HCT116 (cell line): ENCODE measurements around the gene TMEM129.

Experiments
- EZH2 ChIP-seq: fragments of 200-600 bp; sonication (generic); IDR thresholded peaks from 2 replicates; pipeline ENCODE4 v1.6.1; 2017; ENCODE audit warnings: antibody characterized with exemption, mixed run types
- EZH2phosphoT487 ChIP-seq: fragments of 200-600 bp; IDR thresholded peaks from 2 replicates; pipeline ENCODE4 v1.6.1; 2018; ENCODE audit warnings: antibody characterized with exemption, borderline replicate concordance
- POLR2A ChIP-seq: IDR thresholded peaks from 2 replicates; pipeline ENCODE4 v1.7.0; 2011; ENCODE audit warnings: borderline replicate concordance; ENCODE audit not compliant: insufficient read depth, insufficient read length; ENCODE audit errors: extremely low read depth
- RAD21 ChIP-seq: IDR thresholded peaks from 2 replicates; pipeline ENCODE4 v1.6.1; 2012; ENCODE audit warnings: low read depth, mild to moderate bottlenecking
- ZFX ChIP-seq: fragments of 450-650 bp; IDR thresholded peaks from 2 replicates; pipeline ENCODE4 v1.6.1; 2017
- TF ChIP-seq, protein P1 (sequence below), 3 experiments: fragments of 200-600 bp in 1 of 3; sonication (generic) in 1 of 3; IDR thresholded peaks in 2 of 3; conservative IDR thresholded peaks in 1 of 3; 2 replicates each; pipeline ENCODE4 v1.5.1; 2012 to 2017; ENCODE audit warnings: low read depth in 2 of 3, low read length in 2 of 3, antibody characterized with exemption in 1 of 3, borderline replicate concordance in 1 of 3, control low read depth in 1 of 3, mild to moderate bottlenecking in 1 of 3, mixed read lengths in 1 of 3, mixed run types in 1 of 3, moderate library complexity in 1 of 3; ENCODE audit not compliant: insufficient read depth in 1 of 3
- TF ChIP-seq, protein P2 (sequence below): IDR thresholded peaks from 2 replicates; pipeline ENCODE4 v1.6.1; 2012
- TF ChIP-seq, protein P3 (sequence below): IDR thresholded peaks from 2 replicates; pipeline ENCODE4 v1.6.1; 2012; ENCODE audit warnings: low read depth

DNA sequence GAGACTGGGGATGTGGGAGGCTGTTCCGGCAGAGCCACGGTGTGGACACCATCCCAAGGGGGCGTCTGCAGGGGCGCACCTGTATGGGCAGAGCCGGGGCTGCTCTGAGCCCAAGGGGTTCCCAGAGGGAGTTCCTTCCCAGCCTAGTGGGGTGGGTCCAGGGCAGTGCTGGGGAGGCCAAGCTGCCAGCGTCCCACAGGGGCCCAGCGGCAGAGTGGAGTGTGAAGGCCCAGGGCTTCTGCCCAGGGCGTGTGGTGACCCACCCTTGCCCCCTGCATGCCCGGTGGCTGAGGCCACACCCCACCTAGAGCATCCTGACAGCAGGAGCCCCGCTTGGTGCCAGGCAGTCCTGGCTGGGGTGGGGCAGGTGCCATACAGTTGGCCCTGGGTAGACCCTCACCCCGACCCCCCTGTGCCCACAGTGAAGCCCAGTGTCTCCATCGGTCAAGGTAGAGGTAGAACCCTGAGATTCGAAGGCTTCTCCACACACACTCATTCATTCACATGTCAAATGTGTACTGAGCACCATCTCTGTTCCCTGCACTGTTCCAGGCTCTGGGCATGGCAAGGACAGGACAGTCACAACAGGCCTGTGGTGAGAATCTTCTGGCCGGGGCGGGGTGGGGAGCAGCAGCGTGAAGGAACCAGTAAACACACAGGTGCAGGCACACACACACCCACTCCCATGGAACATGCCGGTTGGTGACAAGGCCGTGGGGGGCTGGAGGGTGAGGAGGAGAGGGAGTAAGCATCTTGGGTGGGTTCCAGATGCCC, 29.4 kb upstream of the TMEM129 start:
- TF ChIP-seq RAD21 (no peak), EZH2phosphoT487 (no peak), POLR2A (no peak), ZFX (no peak), EZH2 (no peak)
- TF ChIP-seq, protein P1, sequence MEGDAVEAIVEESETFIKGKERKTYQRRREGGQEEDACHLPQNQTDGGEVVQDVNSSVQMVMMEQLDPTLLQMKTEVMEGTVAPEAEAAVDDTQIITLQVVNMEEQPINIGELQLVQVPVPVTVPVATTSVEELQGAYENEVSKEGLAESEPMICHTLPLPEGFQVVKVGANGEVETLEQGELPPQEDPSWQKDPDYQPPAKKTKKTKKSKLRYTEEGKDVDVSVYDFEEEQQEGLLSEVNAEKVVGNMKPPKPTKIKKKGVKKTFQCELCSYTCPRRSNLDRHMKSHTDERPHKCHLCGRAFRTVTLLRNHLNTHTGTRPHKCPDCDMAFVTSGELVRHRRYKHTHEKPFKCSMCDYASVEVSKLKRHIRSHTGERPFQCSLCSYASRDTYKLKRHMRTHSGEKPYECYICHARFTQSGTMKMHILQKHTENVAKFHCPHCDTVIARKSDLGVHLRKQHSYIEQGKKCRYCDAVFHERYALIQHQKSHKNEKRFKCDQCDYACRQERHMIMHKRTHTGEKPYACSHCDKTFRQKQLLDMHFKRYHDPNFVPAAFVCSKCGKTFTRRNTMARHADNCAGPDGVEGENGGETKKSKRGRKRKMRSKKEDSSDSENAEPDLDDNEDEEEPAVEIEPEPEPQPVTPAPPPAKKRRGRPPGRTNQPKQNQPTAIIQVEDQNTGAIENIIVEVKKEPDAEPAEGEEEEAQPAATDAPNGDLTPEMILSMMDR (IDR thresholded peaks at IDR 0.05 in 2 of 3, conservative IDR thresholded peaks at IDR 0.05 in 1 of 3; ENCODE audit: borderline replicate concordance in 1 of 3, insufficient read depth in 1 of 3, low read depth in 2 of 3, low read length in 2 of 3), result no peak
- TF ChIP-seq, protein P2, sequence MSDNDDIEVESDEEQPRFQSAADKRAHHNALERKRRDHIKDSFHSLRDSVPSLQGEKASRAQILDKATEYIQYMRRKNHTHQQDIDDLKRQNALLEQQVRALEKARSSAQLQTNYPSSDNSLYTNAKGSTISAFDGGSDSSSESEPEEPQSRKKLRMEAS, result no peak
- TF ChIP-seq, protein P3, sequence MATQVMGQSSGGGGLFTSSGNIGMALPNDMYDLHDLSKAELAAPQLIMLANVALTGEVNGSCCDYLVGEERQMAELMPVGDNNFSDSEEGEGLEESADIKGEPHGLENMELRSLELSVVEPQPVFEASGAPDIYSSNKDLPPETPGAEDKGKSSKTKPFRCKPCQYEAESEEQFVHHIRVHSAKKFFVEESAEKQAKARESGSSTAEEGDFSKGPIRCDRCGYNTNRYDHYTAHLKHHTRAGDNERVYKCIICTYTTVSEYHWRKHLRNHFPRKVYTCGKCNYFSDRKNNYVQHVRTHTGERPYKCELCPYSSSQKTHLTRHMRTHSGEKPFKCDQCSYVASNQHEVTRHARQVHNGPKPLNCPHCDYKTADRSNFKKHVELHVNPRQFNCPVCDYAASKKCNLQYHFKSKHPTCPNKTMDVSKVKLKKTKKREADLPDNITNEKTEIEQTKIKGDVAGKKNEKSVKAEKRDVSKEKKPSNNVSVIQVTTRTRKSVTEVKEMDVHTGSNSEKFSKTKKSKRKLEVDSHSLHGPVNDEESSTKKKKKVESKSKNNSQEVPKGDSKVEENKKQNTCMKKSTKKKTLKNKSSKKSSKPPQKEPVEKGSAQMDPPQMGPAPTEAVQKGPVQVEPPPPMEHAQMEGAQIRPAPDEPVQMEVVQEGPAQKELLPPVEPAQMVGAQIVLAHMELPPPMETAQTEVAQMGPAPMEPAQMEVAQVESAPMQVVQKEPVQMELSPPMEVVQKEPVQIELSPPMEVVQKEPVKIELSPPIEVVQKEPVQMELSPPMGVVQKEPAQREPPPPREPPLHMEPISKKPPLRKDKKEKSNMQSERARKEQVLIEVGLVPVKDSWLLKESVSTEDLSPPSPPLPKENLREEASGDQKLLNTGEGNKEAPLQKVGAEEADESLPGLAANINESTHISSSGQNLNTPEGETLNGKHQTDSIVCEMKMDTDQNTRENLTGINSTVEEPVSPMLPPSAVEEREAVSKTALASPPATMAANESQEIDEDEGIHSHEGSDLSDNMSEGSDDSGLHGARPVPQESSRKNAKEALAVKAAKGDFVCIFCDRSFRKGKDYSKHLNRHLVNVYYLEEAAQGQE, result no peak
